NCI-H2081 treated with DMSO at 0.1 percent for 48 hours (cell line): ENCODE results near the gene FAM89B.

ENCODE experiments used
- DNase-seq: peaks from one replicate; lab custom pipeline; 2025; lab: John Stamatoyannopoulos, UW

Gene FAM89B

GRCh38 chr11:65573391-65574079, 1.2 kb downstream of the FAM89B start:
- no peak for DNase-seq

GRCh38 chr11:65574109-65574810, 1.9 kb downstream of the FAM89B start:
- DNase-seq, result no peak

- DNase-seq, result peak; percentile 35
Observed at GRCh38 chr11:65574811-65575567, 2.7 kb downstream of the FAM89B start.

DNA sequence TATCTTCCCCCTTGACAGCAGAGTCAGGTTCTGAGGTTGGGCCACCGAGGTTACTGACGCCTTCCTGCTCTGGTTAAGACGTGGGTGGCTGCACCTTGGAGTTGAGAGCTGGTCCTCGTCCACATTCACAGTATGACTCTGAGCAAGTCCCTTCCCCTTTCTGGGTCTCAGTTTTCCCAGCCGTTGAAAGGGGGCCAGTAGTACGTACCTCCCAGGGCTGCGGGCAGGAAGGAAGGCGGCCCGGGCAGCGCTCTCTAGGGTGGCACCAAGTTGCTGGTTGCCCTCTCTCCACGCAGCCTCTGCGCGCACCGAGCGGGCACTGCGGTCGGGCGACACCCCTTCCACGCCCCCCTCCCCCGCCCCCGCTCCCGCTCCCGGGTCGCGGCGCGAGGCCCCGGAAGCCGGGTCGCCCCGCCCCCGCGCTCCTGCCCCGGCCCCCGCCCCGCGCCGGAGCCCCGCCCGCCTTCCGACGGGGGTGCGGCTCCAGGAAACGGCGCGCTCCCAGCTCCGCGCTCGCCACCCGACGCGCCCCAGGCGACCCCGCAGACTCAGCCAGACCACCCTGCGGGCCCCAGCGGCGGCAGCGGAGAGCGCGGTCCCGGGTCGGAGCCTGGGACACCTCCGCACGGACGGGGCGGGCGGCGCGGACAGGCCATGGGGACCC, 3.4 kb downstream of the FAM89B start, which contains the start of gene EHBP1L1:
EHBP1L1 (plus strand) TSS at position 486 of the 664 bp plus-strand sequence. CDS start 250 bp downstream, outside the sequence.
- DNase-seq, result no peak

GRCh38 chr11:65576232-65576866, 4.0 kb downstream of the FAM89B start:
- no peak for DNase-seq

DNA sequence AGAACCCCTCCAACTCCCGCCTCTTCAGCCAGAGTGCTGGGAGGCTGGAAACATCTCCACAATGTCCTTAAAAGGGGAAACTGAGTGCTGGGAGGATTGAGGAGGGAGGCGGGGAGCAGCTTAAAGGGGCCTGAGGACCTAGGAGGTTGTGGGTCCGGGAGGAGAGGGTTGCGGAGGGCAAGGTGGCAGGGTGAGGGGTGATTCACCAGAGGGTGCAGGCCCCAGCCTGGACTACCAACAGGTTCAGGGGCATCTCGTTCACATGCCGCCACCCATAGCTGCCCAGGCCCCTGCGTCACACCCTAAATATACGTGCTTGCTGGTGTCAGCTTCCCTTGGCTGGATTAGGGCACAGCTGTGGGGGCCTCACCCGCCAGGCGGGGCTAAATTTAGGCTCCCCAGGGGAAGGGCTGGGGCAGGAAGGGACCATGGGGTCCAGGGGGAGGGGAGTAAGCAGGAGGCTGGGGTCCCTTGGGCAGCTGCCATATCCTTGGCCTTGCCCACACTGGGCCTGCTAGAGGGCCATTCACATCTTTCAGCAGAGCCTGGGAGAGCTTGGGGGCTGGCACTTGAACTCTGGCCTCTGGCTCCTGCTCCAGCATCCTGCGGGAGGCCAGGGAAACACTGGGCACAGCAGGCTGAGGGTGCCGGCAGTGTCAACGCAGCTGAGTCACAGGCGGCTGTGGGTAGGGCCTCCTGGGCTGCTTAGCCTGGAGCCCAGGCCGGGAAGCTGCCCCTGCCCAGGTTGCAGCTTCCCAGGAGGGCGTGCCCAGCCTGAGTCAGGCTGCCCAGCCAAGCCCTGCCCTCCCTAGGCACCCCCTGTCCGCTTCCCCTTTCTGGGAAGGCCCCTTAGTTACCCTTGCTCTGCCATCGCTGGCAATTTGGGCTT, 4.8 kb downstream of the FAM89B start:
- DNase-seq, result no peak

DNA sequence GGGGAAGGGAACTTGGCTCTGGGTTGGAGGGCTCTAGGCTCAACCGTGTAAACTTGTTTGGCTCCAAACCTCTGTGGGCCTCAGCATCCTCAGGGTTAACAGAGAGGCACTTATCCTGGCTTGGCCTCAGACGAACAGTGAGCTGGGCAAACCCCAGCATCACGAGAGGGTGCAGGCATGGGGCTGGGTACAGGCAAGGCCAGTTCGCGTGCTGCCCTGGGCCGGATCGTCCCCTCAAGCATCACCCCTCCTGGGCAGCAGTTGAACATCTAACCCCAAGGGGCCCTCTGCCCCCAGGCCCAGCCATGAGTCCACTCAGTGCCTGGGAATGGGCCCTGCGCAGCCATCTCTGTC, 5.4 kb downstream of the FAM89B start:
- no peak for DNase-seq

- DNase-seq, result no peak
Observed at GRCh38 chr11:65578134-65578533, 5.8 kb downstream of the FAM89B start.

GRCh38 chr11:65578667-65579066, 6.3 kb downstream of the FAM89B start:
- DNase-seq, result no peak

GRCh38 chr11:65579291-65579690, 7.0 kb downstream of the FAM89B start:
- no peak for DNase-seq

- DNase-seq, result no peak
Observed at GRCh38 chr11:65580031-65580692, 7.8 kb downstream of the FAM89B start.

DNA sequence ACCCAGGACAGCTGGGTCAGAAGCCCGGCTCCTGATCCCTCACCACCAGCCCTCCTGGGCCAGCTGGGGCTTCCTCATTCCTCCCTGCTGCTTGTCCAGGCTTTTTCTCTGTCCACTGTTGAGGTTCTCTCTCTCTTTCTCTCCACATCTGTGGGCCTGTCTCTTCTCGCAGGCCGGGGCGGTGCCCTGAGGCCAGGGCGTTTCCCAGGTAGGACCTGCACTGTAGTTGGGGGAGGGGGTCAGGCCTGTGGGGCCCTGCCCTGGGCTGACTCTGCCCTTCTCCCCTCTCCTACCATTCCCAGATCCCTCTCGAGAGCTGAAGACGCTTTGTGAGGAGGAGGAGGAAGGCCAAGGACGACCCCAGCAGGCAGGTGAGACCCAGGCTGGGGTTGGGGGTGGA, 8.4 kb downstream of the FAM89B start:
- DNase-seq, result no peak

- DNase-seq, result no peak
Observed at GRCh38 chr11:65581928-65582327, 9.6 kb downstream of the FAM89B start.

DNA sequence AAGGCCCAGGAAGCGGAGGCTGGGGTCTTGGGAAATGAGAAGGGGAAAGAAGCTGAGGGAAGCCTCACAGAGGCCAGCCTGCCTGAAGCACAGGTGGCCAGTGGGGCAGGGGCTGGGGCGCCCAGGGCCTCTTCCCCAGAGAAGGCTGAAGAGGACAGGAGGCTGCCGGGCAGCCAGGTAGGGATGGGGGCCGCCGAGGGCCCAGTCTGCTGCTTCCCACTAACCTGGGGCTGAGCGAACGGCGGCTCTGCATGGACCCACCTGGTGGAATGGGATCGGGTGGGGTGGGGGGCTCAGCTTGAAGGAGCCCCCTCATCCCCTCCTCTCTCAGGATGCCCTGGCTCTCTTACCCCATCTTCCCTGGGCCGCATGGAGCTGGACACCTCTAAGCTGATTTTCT, 11.3 kb downstream of the FAM89B start:
- DNase-seq, result no peak

- DNase-seq, result no peak
Observed at GRCh38 chr11:65584106-65584505, 11.8 kb downstream of the FAM89B start.

GRCh38 chr11:65584723-65585171, 12.4 kb downstream of the FAM89B start:
- DNase-seq, result no peak

DNA sequence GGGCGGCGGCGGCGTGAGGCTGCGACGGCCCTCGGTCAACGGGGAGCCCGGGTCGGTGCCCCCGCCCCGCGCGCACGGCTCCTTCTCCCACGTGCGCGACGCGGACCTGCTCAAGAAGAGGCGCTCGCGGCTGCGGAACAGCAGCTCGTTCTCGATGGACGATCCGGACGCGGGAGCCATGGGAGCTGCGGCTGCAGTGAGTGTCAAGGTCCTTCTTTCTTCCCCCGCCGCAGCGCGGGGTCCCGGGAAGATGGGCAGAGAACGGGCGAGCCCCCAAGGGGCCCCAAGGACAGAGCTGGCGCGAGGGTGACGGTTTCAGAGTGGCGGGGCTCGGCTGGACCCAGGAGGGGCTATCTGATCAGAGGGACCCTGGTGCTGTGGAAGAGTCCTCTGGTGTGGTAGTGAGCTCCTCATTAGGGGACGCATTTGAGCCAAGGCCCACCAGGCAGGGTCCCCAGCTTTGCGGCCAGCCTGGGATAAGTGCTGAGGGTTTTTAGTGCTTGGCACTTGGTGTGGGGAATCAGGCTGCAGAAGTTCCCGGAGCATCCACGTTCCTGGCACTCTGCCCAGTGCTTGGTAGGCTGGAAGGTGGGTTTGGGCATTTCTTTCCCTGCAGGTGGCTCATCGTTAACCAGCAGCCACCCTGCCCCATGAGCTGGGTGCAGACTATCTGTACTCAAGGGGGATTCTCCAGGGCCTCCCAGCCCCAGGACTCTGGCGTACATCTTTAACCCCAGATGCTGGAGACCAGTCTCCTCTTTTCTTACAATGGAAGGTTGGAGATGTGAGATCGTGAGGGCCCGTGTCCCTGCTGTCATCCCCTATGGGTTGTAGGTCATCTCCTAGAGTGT, 13.3 kb downstream of the FAM89B start:
- no peak for DNase-seq

DNA sequence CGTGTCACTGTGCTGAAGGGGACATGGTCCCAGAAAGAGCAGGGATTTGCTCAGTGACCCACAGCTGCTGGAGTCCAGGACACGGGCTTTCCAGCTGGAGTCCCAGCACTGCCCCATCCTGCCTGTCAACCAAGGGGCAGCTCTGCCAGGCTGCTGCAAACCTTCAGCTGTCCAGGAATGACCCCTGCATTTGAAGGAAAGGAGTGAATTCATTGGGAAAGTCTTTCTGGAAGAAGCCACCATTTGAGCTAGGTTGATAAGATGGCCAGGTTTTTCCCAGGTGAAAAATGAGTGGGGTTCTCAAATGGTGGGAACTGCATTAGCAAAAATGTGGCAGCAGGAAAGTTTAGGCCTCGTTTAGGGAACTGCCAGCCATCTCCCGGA, 13.9 kb downstream of the FAM89B start:
- DNase-seq, result no peak

- DNase-seq, result no peak
Observed at GRCh38 chr11:65586676-65587075, 14.3 kb downstream of the FAM89B start.
